GM12873 (cell line): ENCODE results near the gene CSNK2A1.

ENCODE experiments used
- TF ChIP-seq, protein P1 (sequence below): IDR thresholded peaks from 2 replicates; pipeline ENCODE4 v1.5.1; 2012; ENCODE audit warnings: low read depth, mild to moderate bottlenecking, moderate library complexity, low read length, control low read depth; ENCODE audit not compliant: insufficient read depth; ENCODE audit errors: missing control alignments

Gene CSNK2A1

DNA sequence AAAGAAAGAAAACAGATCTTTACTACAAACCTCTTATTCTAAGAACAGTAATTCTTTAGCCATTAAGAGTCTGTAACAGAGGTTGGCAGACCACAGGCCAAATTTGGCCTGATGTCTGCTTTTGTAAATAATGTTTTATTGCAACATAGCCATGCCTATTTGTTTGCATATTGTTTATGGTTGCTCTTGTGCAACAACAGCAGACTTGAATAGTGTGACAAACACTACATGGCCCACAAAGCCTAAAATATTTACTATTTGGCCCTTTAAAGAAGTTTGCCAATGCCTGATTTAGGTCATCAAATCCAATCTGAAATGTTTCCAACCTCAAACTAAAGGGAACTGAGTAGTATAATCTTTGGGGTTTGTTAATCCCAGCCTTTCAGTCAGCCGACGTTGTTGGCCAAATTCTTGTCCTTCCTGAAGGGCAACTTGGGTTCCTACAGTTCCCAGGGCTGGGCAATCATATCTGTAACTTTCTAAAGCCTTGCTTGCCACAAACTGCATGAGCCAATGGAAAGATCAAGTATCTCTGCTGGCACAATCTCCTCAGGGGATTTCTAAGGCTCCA is 47.4 kb downstream of the CSNK2A1 start:
- TF ChIP-seq, protein P1, sequence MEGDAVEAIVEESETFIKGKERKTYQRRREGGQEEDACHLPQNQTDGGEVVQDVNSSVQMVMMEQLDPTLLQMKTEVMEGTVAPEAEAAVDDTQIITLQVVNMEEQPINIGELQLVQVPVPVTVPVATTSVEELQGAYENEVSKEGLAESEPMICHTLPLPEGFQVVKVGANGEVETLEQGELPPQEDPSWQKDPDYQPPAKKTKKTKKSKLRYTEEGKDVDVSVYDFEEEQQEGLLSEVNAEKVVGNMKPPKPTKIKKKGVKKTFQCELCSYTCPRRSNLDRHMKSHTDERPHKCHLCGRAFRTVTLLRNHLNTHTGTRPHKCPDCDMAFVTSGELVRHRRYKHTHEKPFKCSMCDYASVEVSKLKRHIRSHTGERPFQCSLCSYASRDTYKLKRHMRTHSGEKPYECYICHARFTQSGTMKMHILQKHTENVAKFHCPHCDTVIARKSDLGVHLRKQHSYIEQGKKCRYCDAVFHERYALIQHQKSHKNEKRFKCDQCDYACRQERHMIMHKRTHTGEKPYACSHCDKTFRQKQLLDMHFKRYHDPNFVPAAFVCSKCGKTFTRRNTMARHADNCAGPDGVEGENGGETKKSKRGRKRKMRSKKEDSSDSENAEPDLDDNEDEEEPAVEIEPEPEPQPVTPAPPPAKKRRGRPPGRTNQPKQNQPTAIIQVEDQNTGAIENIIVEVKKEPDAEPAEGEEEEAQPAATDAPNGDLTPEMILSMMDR, result no peak

DNA sequence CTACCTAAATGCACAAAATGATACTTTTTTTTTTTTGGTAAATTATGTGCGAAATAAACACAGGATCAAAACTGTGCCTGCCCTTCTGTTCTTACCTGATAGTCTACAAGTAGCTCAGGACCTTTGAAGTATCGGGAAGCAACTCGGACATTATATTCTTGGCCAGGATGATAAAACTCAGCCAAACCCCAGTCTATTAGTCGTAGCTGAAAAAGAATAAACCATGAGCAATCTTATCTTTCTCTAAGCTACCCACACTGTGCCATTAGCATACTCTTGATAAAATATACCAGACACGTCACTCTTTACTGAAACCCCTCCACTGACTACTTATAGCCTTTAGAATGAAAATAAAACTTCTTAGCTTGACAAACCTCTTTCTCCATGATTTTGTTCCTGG is 51.4 kb downstream of the CSNK2A1 start:
- TF ChIP-seq, protein P1, result no peak

DNA sequence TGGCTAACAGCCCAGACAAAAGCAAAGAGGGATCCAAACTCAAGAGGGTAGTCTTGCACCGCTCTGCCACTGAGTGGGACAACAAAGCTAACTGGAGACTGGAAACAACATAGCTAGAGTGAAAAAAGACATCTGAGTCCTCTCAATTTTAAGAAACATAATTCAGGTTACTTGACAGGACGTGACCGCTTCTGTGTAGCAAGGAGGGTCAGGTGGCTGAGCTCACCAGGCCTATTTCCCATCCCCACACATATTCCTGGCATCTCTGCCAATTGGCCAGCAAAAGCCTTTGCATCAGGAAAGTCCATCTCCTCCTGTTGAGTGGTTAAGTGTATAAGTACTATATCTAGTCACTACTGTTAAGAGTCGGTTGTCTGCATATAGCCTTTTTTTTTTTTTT is 55.9 kb downstream of the CSNK2A1 start:
- TF ChIP-seq, protein P1, result no peak

DNA sequence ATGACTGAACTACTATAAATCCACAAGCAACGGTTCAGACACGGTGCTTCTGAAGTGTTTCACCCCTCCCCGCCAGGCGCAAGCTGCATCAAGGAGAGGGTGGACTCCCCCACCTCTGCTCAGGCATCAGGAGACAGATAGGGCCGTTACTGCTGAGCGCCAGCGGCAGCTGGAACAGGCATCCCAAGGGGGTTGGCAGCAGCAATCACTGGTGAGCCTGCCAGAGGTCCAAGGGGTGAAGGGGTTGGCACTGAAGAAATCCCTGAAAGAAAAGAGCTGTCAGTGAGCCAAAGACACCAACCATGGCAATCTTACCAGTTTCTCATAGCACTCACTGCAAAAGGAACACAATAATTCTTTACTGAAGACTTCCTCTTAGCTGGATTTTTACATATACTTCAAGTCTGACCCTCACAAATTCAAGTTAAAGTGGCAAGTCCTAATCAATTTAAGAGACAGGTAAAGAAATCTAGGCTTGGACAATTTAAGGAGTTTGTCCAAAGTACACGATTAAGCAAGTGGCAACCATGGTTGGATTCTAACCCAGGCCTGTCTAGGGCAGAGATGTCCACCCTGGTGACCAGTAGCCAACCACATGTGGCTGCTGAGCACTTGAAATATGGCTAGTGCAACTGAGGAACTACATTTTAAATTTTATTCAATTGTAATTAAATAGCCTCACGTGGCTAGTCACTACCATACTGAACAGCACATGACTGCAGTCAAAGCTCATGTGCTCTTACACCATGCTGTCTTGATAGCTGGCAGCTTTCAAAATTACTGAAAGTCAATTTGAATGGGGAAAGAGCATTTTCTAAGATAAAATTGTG is 59.6 kb downstream of the CSNK2A1 start:
- TF ChIP-seq, protein P1, result no peak

DNA sequence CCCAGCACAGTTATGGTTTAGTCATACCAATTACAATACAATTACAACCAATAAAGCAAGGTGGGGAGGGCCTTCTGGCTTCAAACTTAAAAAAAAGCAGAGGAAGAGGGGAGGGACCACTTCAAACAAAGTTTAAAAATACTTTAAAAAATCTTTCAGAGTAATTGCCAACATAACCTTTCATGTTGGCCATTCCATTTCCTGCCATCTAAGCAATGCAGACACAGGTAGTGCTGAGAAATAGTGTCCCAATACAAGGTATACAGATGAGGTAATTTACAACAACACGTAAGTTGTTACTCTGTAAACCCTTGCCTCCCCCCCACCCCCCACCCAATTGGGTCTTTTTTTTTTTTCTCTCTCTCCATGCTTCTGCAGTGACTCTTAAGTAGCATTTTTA is 62.4 kb downstream of the CSNK2A1 start:
- TF ChIP-seq, protein P1, result no peak

DNA sequence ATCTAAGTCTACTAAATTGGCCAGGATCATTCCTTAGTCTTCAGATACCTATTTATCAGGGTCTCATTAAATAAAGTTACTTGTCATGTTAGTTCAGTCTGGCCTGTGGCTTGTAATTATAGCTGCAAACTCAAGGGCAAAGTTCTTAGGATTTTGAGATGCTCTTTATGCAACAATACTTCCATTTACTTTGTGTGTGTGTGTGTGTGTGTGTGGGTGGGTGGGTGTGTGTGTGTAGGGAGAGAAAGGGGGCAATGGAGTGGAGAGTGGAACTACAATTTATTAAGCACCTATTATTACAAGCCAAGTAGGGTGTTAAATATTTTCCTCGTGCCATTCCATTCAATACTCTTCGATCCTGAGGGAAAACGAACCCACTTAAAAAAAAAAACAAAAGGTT is 63.5 kb downstream of the CSNK2A1 start:
- TF ChIP-seq, protein P1, result no peak

DNA sequence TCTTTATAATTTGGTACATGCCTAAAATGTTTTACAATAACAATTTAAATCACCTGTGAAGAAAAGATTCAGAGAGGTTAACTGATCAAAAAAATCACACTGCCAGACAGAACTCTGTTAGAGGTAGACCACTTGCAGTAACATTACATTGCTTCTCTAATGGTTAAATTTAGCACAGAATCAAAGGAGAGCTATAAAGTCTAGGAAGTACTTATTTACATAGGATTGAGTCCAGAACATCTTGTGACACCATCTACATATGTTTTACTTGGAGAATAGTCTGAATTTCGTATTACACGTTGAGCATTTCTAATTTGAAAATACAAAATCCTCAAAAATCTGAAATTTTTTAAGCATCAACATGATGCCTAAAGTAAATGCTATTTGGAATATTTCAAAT is 64.1 kb downstream of the CSNK2A1 start:
- TF ChIP-seq, protein P1, result no peak
